ACC112 (cell line): ENCODE results near the gene ABHD1.
A peak's percentile ranks its signal among the peaks of the same experiment; 100 is the strongest.
"Not testable (repeated sequence)": the region's sequence is repeated elsewhere in the genome, so short reads cannot be mapped to it uniquely, and the experiment has no call there.

ENCODE experiments used
- H2AFZ ChIP-seq: fragments of 200-600 bp; sonication (generic); one replicate; pipeline ENCODE4 v1.6.0; 2017; ENCODE audit warnings: antibody characterized with exemption, low read length; ENCODE audit not compliant: unreplicated experiment
- H3K27ac ChIP-seq: fragments of 200-600 bp; sonication (generic); 2 replicates; pipeline ENCODE4 v1.5.1; 2014; ENCODE audit warnings: low read depth, mild to moderate bottlenecking, antibody characterized with exemption, low read length, moderate library complexity
- H3K27me3 ChIP-seq: fragments of 200-600 bp; sonication (generic); 2 replicates; pipeline ENCODE4 v1.6.1; 2014; ENCODE audit warnings: mild to moderate bottlenecking, antibody characterized with exemption, low read length, moderate library complexity, mixed read lengths; ENCODE audit not compliant: insufficient read depth
- H3K36me3 ChIP-seq: fragments of 200-600 bp; sonication (generic); 2 replicates; pipeline ENCODE4 v1.6.1; 2016; ENCODE audit warnings: mild to moderate bottlenecking, antibody characterized with exemption, low read length, moderate library complexity, mixed read lengths; ENCODE audit not compliant: insufficient read depth
- H3K4me1 ChIP-seq: fragments of 200-600 bp; sonication (generic); one replicate; pipeline ENCODE4 v1.6.1; 2016; ENCODE audit warnings: low read length, mixed read lengths; ENCODE audit not compliant: insufficient read depth, unreplicated experiment, control insufficient read depth
- H3K4me3 ChIP-seq: fragments of 200-600 bp; sonication (generic); 2 replicates; pipeline ENCODE4 v1.5.1; 2014; ENCODE audit warnings: mild to moderate bottlenecking, low read depth, low read length
- H3K79me2 ChIP-seq: fragments of 200-600 bp; sonication (generic); one replicate; pipeline ENCODE4 v1.6.0; 2016; ENCODE audit warnings: low read length; ENCODE audit not compliant: control insufficient read depth, unreplicated experiment, insufficient read depth

ABHD1 gene

DNA sequence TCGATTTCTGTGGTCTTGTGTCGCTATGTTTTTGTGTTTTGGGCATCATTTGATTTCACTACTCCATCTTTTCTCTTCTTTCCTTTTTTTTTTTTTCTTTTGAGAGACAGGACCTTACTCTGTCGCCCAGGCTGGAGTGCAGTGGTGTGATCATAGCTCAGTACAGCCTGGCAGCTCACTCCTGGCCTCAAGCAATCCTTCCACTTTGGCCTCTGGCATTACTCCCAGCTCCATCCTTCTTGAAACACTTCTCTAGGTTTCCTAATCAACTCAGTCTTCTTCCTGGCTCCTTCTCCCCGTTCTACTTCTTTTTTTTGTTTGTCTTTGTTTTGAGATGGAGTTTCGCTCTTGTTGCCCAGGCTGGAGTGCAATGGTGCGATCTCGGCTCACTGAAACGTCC is 51.7 kb downstream of the ABHD1 start:
- H3K36me3 ChIP-seq: no peaks in the 10 kb centered on the region
- H3K27ac ChIP-seq: no peak overlapping the region
- peaks cover 15% of the 10 kb centered on the region for H3K4me1 ChIP-seq
- H3K27me3 ChIP-seq: no peaks in the 10 kb centered on the region
- no peak overlapping the region for H2AFZ ChIP-seq
- H3K79me2 ChIP-seq: no peaks in the 10 kb centered on the region
- H3K4me3 ChIP-seq: no peak overlapping the region

DNA sequence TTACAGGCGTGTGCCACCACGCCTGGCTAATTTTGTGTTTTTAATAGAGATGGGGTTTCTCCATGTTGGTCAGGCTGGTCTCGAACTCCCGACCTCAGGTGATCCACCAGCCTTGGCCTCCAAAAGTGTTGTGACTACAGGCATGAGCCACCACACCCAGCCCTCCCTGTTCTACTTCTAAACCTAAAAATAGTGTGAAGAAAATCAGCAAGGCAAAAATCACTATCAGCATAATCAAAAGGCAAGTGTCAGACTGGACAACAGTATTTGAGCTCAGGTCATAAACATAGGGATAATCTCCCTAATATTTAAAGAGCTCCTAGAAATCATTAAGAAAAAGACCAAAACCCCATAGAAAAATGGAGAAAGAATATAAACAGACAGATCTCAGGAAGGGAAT is 52.2 kb downstream of the ABHD1 start:
- H3K4me1 ChIP-seq: peaks cover 19% of the 10 kb centered on the region
- not testable (repeated sequence) for H2AFZ ChIP-seq, H3K4me3 ChIP-seq, H3K36me3 ChIP-seq, H3K27me3 ChIP-seq, H3K79me2 ChIP-seq, H3K27ac ChIP-seq

DNA sequence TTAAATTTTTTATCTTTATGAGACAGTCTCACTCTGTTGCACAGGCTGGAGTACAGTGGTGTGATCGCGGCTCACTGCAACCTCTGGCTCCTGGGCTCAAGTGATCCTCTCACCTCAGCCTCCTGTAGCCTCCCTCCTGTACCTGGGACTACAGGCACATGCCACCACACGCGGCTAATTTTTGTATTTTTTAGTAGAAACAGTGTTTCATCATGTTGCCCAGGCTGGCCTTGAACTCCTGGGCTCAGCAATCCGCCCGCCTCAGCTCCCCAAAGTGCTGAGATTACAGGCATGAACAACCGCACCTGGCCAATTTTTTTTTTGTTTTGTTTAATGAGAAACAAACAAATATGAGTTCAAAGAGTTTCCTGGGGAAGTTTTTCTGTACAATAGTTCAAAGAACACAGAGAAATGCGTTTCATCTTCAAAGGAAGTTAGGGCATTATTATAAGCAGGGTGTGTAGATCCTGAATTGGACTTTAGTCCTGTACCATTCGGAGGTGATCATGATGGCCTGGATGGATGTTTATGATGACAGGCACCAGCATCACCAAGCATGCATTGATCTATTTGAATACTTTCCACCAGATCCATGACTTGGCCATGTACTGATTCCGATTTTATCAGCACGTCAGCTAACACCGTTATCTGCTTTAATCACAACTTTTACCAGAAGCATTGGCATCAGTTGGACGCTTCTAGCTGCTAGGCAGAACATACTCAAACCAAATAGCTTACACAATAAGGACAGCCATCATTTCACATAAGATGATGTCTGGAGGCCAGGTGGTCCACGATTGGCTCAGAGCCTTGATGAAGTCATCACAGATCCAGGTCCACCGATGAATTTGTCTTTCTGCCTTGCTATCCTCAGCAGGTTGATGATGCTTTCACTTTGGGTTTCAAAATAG is 54.1 kb downstream of the ABHD1 start:
- Histone ChIP-seq H3K27me3 (no peaks in the 10 kb centered on the region), H3K4me1 (peaks cover 30% of the 10 kb centered on the region), H2AFZ (no peak overlapping the region), H3K4me3 (no peak overlapping the region), H3K27ac (no peak overlapping the region), H3K36me3 (no peaks in the 10 kb centered on the region), H3K79me2 (no peaks in the 10 kb centered on the region)

DNA sequence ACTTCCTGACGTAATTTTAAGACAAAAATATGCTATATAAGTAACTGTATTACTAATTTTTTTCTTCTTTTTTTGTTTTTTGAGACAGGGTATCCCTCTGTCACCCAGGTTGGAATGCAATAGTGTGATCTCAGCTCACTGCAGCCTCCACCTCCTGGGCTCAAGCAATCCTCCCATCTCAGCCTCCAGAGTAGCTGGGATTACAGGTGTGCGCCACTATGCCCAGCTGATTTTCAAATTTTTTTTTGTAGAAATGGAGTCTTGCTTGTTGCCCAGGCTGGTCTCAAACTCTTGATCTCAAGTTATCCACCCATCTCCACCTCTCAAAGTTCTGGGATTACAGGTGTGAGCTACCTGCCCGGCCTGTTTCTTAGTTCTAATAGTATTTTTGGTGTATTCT is 54.9 kb downstream of the ABHD1 start:
- no peaks in the 10 kb centered on the region for H3K79me2 ChIP-seq
- H3K4me3 ChIP-seq: no peak overlapping the region
- H3K27me3 ChIP-seq: no peaks in the 10 kb centered on the region
- no peaks in the 10 kb centered on the region for H3K36me3 ChIP-seq
- H2AFZ ChIP-seq: no peak overlapping the region
- no peak overlapping the region for H3K27ac ChIP-seq
- peaks cover 33% of the 10 kb centered on the region for H3K4me1 ChIP-seq

DNA sequence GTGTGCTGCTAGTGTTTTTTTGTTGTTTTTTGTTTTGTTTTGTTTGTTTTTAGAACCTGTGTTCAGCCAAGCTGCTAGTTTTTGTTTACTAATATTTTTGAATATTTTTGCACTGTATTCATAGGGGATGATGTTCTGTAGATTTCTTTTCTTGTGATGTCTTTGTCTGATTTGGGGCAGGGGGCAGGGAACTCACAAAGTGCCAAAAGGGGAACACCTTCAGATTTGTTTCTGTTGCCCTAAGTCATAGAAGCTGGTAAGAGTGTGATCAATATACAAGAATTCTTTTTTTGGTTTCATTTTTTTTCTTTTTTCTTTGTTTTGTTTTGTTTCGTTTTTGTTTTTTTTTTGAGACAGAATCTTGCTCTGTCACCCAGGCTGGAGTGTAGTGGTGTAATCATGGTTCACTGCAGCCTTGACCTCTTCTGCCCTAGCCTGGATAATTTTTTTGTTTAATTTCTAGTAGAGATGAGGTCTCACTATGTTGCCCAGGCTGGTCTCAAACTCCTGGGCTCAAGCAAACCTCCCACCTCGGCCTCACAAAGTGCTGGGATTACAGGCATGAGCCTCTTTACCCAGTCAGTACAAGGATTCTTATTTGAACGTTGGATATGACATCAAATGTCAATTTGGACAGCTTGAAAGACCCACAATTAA is 55.9 kb downstream of the ABHD1 start:
- Histone ChIP-seq H3K27me3 (no peaks in the 10 kb centered on the region), H3K36me3 (no peaks in the 10 kb centered on the region), H3K4me3 (no peak overlapping the region), H3K27ac (peak overlapping the region; percentile 60), H3K79me2 (no peaks in the 10 kb centered on the region), H3K4me1 (peaks cover 38% of the 10 kb centered on the region), H2AFZ (peak overlapping the region; percentile 91)
